ENCODE data around the gene JADE2. TPM values are rescaled to one million over a fixed set of nuclear protein-coding genes. Genes with fewer than 3 reads are reported as not detected.
A peak's percentile ranks its signal among the peaks of the same experiment; 100 is the strongest.

Gene JADE2
- total and polyA plus RNA-seq, 2 donors (not counting 3 experiments of a cell fraction or from before 2014, with no cell fraction given): 11.6 to 31.1 TPM

DNA sequence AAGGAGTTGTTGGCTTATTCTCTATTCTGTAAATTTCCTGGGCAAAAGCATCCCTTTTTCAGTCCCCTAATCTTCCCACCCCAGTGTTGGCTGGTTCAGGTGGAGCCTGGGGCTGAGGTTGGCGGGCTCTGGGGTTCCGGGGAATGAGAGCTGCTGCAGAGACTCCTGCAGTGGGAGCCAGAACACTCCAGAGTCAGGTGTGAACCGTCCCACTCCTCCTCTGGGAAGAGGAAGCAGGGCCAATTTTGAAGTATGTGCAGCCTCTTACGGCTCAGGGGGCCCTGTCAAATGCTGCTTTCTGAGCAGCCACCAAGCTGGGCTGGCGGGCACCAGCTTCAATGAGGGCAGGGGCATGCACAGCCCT, 42.8 kb downstream of the JADE2 start:
- Histone ChIP-seq H4K20me1 (replicated peaks; ENCODE audit: control insufficient read depth, extremely low read depth, insufficient read depth, low read length) (no peaks in the 10 kb centered on the region), H2AFZ (ENCODE audit: low read depth, low read length) (no peak overlapping the region), H3K9ac (replicated peaks; ENCODE audit: extremely low read depth, insufficient read depth, low read length) (peak overlapping the region; percentile 32), H3K4me2 (ENCODE audit: insufficient read depth, low read length) (peak overlapping the region; percentile 69), H3K27me3 (ENCODE audit: control insufficient read depth in 2 of 2, insufficient read depth in 2 of 2, low read length in 2 of 2) (no peaks in the 10 kb centered on the region), H3K9me3 (replicated peaks; ENCODE audit: control insufficient read depth, insufficient read depth, low read length) (no peaks in the 10 kb centered on the region), H3K36me3 (ENCODE audit: control insufficient read depth in 2 of 2, extremely low read depth in 1 of 2, insufficient read depth in 2 of 2, low read length in 2 of 2) (peaks cover 0 to 22% of the 10 kb centered on the region in 2 experiments), H3K79me2 (ENCODE audit: control insufficient read depth, insufficient read depth, low read length) (peaks cover 3% of the 10 kb centered on the region), H3K4me1 (ENCODE audit: control insufficient read depth, extremely low read depth, insufficient read depth, low read length) (peaks cover 36% of the 10 kb centered on the region), H3K27ac (ENCODE audit: insufficient read depth, low read depth, low read length) (peak overlapping the region; percentile 61), H3K9me1 (replicated peaks; ENCODE audit: control insufficient read depth, extremely low read depth, insufficient read depth, low read length) (no peaks in the 10 kb centered on the region), H3K4me3 (replicated peaks in 1 of 3; ENCODE audit: insufficient read depth in 1 of 3, low read depth in 1 of 3, low read length in 3 of 3) (no peak overlapping the region)
- dilution Hi-C loops (cut with MboI; ENCODE audit: extremely low pct_ligation_motif_present, low sequenced_read_pairs): no loop called here
- DNase-seq (ENCODE audit: low read depth, low spot score) (no peak), FAIRE-seq (no peak)
- POLR2A ChIA-PET: interaction anchor here (0.6 to 1.4 kb wide), 2 partner anchors 12 to 63 kb away, joined by 6 to 11 read pairs; no protein-coding TSS in a partner anchor
- intact Hi-C loops (cut with micrococcal nuclease): loop anchor here (1.0 to 2.0 kb wide), 3 partner anchors 9 to 66 kb away; no protein-coding TSS in a partner anchor
- CTCF ChIA-PET: interaction anchor here (0.8 to 4.2 kb wide), 11 partner anchors 9 to 157 kb away, joined by 3 to 33 read pairs (median 8); partner anchors contain the start of genes CDKN2AIPNL and JADE2
- BruUV-seq (replicated peaks): no TSS peak
- TF ChIP-seq MYC (IDR thresholded peaks at IDR 0.05; ENCODE audit: low read depth, low read length): no peak
- TF ChIP-seq, protein P1, sequence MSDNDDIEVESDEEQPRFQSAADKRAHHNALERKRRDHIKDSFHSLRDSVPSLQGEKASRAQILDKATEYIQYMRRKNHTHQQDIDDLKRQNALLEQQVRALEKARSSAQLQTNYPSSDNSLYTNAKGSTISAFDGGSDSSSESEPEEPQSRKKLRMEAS (IDR thresholded peaks at IDR 0.05; ENCODE audit: insufficient read depth, insufficient read length): no peak
- TF ChIP-seq FOS (IDR thresholded peaks at IDR 0.05; ENCODE audit: borderline replicate concordance, insufficient read depth, low read length): no peak
- TF ChIP-seq, protein P2, sequence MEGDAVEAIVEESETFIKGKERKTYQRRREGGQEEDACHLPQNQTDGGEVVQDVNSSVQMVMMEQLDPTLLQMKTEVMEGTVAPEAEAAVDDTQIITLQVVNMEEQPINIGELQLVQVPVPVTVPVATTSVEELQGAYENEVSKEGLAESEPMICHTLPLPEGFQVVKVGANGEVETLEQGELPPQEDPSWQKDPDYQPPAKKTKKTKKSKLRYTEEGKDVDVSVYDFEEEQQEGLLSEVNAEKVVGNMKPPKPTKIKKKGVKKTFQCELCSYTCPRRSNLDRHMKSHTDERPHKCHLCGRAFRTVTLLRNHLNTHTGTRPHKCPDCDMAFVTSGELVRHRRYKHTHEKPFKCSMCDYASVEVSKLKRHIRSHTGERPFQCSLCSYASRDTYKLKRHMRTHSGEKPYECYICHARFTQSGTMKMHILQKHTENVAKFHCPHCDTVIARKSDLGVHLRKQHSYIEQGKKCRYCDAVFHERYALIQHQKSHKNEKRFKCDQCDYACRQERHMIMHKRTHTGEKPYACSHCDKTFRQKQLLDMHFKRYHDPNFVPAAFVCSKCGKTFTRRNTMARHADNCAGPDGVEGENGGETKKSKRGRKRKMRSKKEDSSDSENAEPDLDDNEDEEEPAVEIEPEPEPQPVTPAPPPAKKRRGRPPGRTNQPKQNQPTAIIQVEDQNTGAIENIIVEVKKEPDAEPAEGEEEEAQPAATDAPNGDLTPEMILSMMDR (IDR thresholded peaks at IDR 0.05; ENCODE audit: extremely low read depth in 1 of 2, insufficient read depth in 1 of 2, low read depth in 1 of 2, low read length in 2 of 2): no peak
- no peak for TF ChIP-seq POLR2A (IDR thresholded peaks at IDR 0.05; ENCODE audit: low read depth, low read length)
- TF ChIP-seq POLR2AphosphoS5 (IDR thresholded peaks at IDR 0.05; ENCODE audit: insufficient read depth, low read depth, low read length): no peak
- TF ChIP-seq GATA2 (IDR thresholded peaks at IDR 0.05; ENCODE audit: insufficient read depth, insufficient read length, low read depth, low read length): no peak
- TF ChIP-seq JUN (IDR thresholded peaks at IDR 0.05; ENCODE audit: borderline replicate concordance, insufficient read depth, insufficient read length, low read depth): no peak
- no peak for TF ChIP-seq EZH2 (IDR thresholded peaks at IDR 0.05; ENCODE audit: borderline replicate concordance, low read depth, low read length, severe bottlenecking)
